Measurements from ENCODE around the gene ENTHD1.

- TF ChIP-seq CTCF (IDR thresholded peaks at IDR 0.05; ENCODE audit: low read depth, low read length, poor library complexity, severe bottlenecking) = no peak
- TF ChIP-seq EZH2phosphoT487 (IDR thresholded peaks at IDR 0.05; ENCODE audit: borderline replicate concordance, low read length) = no peak
Observed at GRCh38 chr22:39746600-39747262, 146.8 kb downstream of the ENTHD1 start.

Data from DOHH2 (cell line).